K562 (cell line): ENCODE results near the gene SFRP2. TPM values are rescaled to one million over a fixed set of nuclear protein-coding genes. Genes with fewer than 3 reads are reported as not detected.

Experiments
- ATAC-seq: fragments of 200-7000 bp; cut with Tn5 transposase; 3 replicates; pipeline ENCODE4 v1.9.1; 2020; ENCODE audit warnings: moderate library complexity
- BruUV-seq: library from RNA; stranded (reverse); fragments of 400-500 nt; replicated peaks from 2 replicates; lab custom pipeline; 2021; lab: Mats Ljungman, UMichigan
- CTCF ChIA-PET: fragments of 300-600 bp; formaldehyde crosslinking; extraction: SDS; loops from one replicate; lab custom pipeline; 2021; ENCODE audit warnings: low intra/inter-chr PET ratio; lab: Yijun Ruan, JAX
- POLR2A ChIA-PET: fragments of 300-600, 350-650 bp; sonication (Branson Sonifier 250); formaldehyde crosslinking; extraction: SDS; loops from one replicate; lab custom pipeline; 2021; ENCODE audit warnings: antibody characterized with exemption, inconsistent platforms; lab: Yijun Ruan, JAX
- DNase-seq, 4 experiments: peaks; one replicate each; pipeline versions ENCODE4 v3.0.0 to v3.0.0-alpha.2; 2011 to 2018; ENCODE audit warnings: low spot score in 3 of 4, mixed read lengths in 3 of 4; ENCODE audit errors: extremely low read depth in 1 of 4
- FAIRE-seq: peaks from 2 replicates; lab custom pipeline; 2011; peaks lifted over from hg19 to GRCh38; lab: Jason Lieb, UNC
- H2AFZ ChIP-seq: 2 replicates; pipeline ENCODE4 v1.6.0; 2011; ENCODE audit warnings: low read depth, low read length, control low read depth, inconsistent platforms
- H3K27ac ChIP-seq: fragments of 200-600 bp; 3 replicates; pipeline ENCODE4 v1.8.0; 2011; ENCODE audit warnings: low read depth, mild to moderate bottlenecking, control low read depth, inconsistent platforms, low read length, moderate library complexity, mixed read lengths; ENCODE audit errors: extremely low read depth
- H3K27me3 ChIP-seq, 2 experiments: fragments of 300-600 bp in 1 of 2; 2 replicates in 1 of 2; 3 replicates in 1 of 2; pipeline versions ENCODE4 v1.6.0 to v1.8.0; 2011; ENCODE audit warnings: inconsistent platforms in 2 of 2, low read length in 2 of 2, mild to moderate bottlenecking in 1 of 2, mixed read lengths in 1 of 2, moderate library complexity in 1 of 2; ENCODE audit not compliant: control insufficient read depth in 2 of 2, insufficient read depth in 2 of 2
- H3K36me3 ChIP-seq: fragments of 300-600 bp; 3 replicates; pipeline ENCODE4 v1.8.0; 2011; ENCODE audit warnings: mild to moderate bottlenecking, low read length, inconsistent platforms; ENCODE audit not compliant: control insufficient read depth, insufficient read depth
- H3K4me1 ChIP-seq, 2 experiments: fragments of 200-600 bp in 1 of 2; replicated peaks in 1 of 2; 2 replicates in 1 of 2; 3 replicates in 1 of 2; pipeline versions ENCODE4 v1.5.1 to v1.8.0; 2011; ENCODE audit warnings: inconsistent platforms in 2 of 2, low read length in 2 of 2, mild to moderate bottlenecking in 1 of 2, mixed read lengths in 1 of 2, moderate library complexity in 1 of 2; ENCODE audit not compliant: control insufficient read depth in 2 of 2, insufficient read depth in 2 of 2
- H3K4me2 ChIP-seq: 2 replicates; pipeline ENCODE4 v1.6.1; 2011; ENCODE audit warnings: low read length, control low read depth, inconsistent platforms, mixed read lengths; ENCODE audit not compliant: insufficient read depth
- H3K4me3 ChIP-seq: fragments of 200-600 bp; sonication (generic), shearing (Covaris generic); 2 replicates; pipeline ENCODE4 v1.5.1; 2016; ENCODE audit warnings: control low read depth, inconsistent platforms
- H3K79me2 ChIP-seq: fragments of 200-600 bp; 3 replicates; pipeline ENCODE4 v1.8.0; 2011; ENCODE audit warnings: low read length, inconsistent platforms; ENCODE audit not compliant: control insufficient read depth, insufficient read depth
- H3K9ac ChIP-seq, 2 experiments: 2 replicates each; pipeline versions ENCODE4 v1.6.0 to v1.6.1; 2011; ENCODE audit warnings: low read depth in 2 of 2, low read length in 2 of 2, control low read depth in 1 of 2, inconsistent platforms in 1 of 2, mild to moderate bottlenecking in 1 of 2, mixed read lengths in 1 of 2; ENCODE audit not compliant: insufficient read depth in 1 of 2
- H3K9me1 ChIP-seq: one replicate; pipeline ENCODE4 v1.6.0; 2011; ENCODE audit warnings: inconsistent platforms, mild to moderate bottlenecking, low read length, moderate library complexity; ENCODE audit not compliant: control insufficient read depth, insufficient read depth
- H3K9me3 ChIP-seq: replicated peaks from 2 replicates; pipeline ENCODE4 v1.5.1; 2011; ENCODE audit warnings: low read depth, low read length, inconsistent platforms; ENCODE audit not compliant: control insufficient read depth, insufficient read depth
- H4K20me1 ChIP-seq: replicated peaks from 2 replicates; pipeline ENCODE4 v1.6.1; 2011; ENCODE audit warnings: low read length, inconsistent platforms, mixed read lengths; ENCODE audit not compliant: control insufficient read depth, insufficient read depth
- COPS2 ChIP-seq: fragments of 450-650 bp; conservative IDR thresholded peaks from 2 replicates; pipeline ENCODE4 v1.6.1; 2016; ENCODE audit warnings: mild to moderate bottlenecking, moderate library complexity
- DIDO1 ChIP-seq: fragments of 450-650 bp; IDR thresholded peaks from 2 replicates; pipeline ENCODE4 v1.6.1; 2016; ENCODE audit warnings: low read depth, missing biosample characterization, missing genetic modification characterization
- ETV6 ChIP-seq, 3 experiments: fragments of 150-350 bp in 1 of 3; sonication (generic) in 1 of 3; formaldehyde crosslinking in 1 of 3; IDR thresholded peaks; 2 replicates each; pipeline versions ENCODE4 v1.6.1 to v1.8.0; 2014 to 2022; ENCODE audit warnings: borderline replicate concordance in 2 of 3, low read depth in 2 of 3, antibody characterized with exemption in 1 of 3, low read length in 1 of 3, mild to moderate bottlenecking in 1 of 3, missing genetic modification reagents in 1 of 3
- MCM7 ChIP-seq, 2 experiments: fragments of 450-650 bp; IDR thresholded peaks; 2 replicates each; pipeline ENCODE4 v1.6.1; 2016 to 2018
- NCOR1 ChIP-seq: fragments of 450-650 bp; IDR thresholded peaks from 2 replicates; pipeline ENCODE4 v1.6.1; 2016; ENCODE audit warnings: mild to moderate bottlenecking, moderate library complexity
- OTX1 ChIP-seq: fragments of 450-650 bp; formaldehyde crosslinking; IDR thresholded peaks from 2 replicates; pipeline ENCODE4 v1.4.0; 2022; ENCODE audit warnings: mild to moderate bottlenecking
- RBM22 ChIP-seq: fragments of 200-400 bp; formaldehyde crosslinking; IDR thresholded peaks from 2 replicates; pipeline ENCODE4 v1.6.1; 2018; ENCODE audit warnings: low read length, low read depth; ENCODE audit not compliant: poor library complexity, severe bottlenecking
- SIRT6 ChIP-seq: IDR thresholded peaks from one replicate; pipeline ENCODE4 v1.6.1; 2012; ENCODE audit warnings: low read depth, mild to moderate bottlenecking, control low read depth, inconsistent platforms, low read length, moderate library complexity
- TAF1 ChIP-seq: IDR thresholded peaks from 2 replicates; pipeline ENCODE4 v1.6.1; 2011; ENCODE audit warnings: mild to moderate bottlenecking, low read length, moderate library complexity; ENCODE audit not compliant: insufficient read depth, control insufficient read depth, severe bottlenecking; ENCODE audit errors: extremely low read depth
- ZNF143 ChIP-seq: sonication (generic); formaldehyde crosslinking; IDR thresholded peaks from 2 replicates; pipeline ENCODE4 v1.9.0; 2022; ENCODE audit warnings: mild to moderate bottlenecking, missing genetic modification reagents
- ZNF316 ChIP-seq: fragments of 450-650 bp; IDR thresholded peaks from 2 replicates; pipeline ENCODE4 v1.6.1; 2016
- ZNF444 ChIP-seq: fragments of 250-450 bp; sonication (Bioruptor Pico); IDR thresholded peaks from 2 replicates; pipeline ENCODE4 v1.4.0; 2020; ENCODE audit warnings: mild to moderate bottlenecking, moderate library complexity
- WGBS: fragments of 100-300 bp; shearing (Covaris generic); methylation state at CpG from one replicate; pipeline ENCODE4 v1.1.6; 2016; ENCODE audit warnings: low coverage, mixed read lengths; ENCODE audit not compliant: insufficient coverage; ENCODE audit errors: missing lambda C conversion rate; 5-methylcytosine and 5-hydroxymethylcytosine counted together
- in situ Hi-C: fragments of 300-500 bp; cut with MboI; formaldehyde crosslinking; loops from 4 replicates; pipeline ENCODE4 v1.15.0; 2018; ENCODE audit warnings: inconsistent platforms, mixed read lengths
- intact Hi-C: fragments of 100-400 bp; cut with micrococcal nuclease; formaldehyde crosslinking; loops from 2 replicates; pipeline ENCODE4 v1.14.2; 2022
- polyA plus RNA-seq, 8 experiments: library from polyadenylated mRNA; depleted of rRNA in 4 of 8; stranded (reverse) in 5 of 8; unstranded in 3 of 8; fragments of >200 nt; fragmentation: Nextera tagmentation in 2 of 8; fragmentation: Illumina TruSeq in 1 of 8; extraction: Ambion mirVana in 2 of 8; extraction: Trizol in 1 of 8; gene quantifications; 2 replicates each; pipeline versions ENCODE4 v1.2.1 to v1.2.3, GENCODE V29; 2011 to 2014; ENCODE audit warnings: inconsistent platforms in 1 of 8, missing spikeins in 1 of 8
- total RNA-seq, 7 experiments: library from RNA; depleted of rRNA in 6 of 7; stranded (reverse); fragments of >200 nt in 6 of 7; fragmentation: Illumina TruSeq in 2 of 7; extraction: Trizol in 2 of 7; gene quantifications; 2 replicates each; pipeline versions ENCODE4 v1.2.1 to v1.2.3, GENCODE V29; 2011 to 2021; ENCODE audit warnings: low replicate concordance in 1 of 7
- TF ChIP-seq, protein P1 (sequence below): fragments of 450-650 bp; IDR thresholded peaks from 2 replicates; pipeline ENCODE4 v1.6.1; 2017; ENCODE audit warnings: mild to moderate bottlenecking, moderate library complexity
- TF ChIP-seq, protein P2 (sequence below): fragments of 250-450 bp; sonication (Bioruptor Pico); IDR thresholded peaks from 2 replicates; pipeline ENCODE4 v1.5.0; 2021

Gene SFRP2
- total and polyA plus RNA-seq, 9 of the 15 experiments (the other 6 are each of a cell fraction or from before 2014, with no cell fraction given): 0.29 TPM; not detected in 8

DNA sequence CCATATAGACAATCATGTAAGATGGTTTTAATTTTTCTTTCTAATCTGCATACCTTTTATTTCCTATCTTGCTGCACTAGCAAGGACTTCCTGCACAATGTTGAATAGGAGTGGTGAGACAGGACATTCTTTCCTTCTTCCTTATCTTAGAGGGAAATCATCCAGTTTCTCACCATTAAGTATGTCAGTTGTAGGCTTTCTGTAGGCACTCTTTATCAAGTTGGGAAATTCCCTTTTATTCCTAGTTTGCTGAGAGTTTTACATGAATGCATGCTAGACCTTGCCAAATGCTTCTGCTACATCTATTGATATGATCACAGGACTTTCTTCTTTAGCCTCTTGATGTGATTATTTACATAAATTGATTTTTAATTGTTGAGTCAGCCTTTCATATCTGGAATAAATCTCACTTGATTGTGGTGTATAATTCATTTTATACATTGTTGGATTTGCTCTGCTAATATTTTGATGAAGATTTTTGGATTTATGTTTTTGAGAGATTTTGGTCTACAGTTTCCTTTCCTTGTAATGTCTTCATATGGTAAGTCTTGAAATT, 52.9 kb downstream of the SFRP2 start:
- TF ChIP-seq SIRT6 (no peak), ZNF316 (peak; percentile 63)
- TF ChIP-seq, protein P1, sequence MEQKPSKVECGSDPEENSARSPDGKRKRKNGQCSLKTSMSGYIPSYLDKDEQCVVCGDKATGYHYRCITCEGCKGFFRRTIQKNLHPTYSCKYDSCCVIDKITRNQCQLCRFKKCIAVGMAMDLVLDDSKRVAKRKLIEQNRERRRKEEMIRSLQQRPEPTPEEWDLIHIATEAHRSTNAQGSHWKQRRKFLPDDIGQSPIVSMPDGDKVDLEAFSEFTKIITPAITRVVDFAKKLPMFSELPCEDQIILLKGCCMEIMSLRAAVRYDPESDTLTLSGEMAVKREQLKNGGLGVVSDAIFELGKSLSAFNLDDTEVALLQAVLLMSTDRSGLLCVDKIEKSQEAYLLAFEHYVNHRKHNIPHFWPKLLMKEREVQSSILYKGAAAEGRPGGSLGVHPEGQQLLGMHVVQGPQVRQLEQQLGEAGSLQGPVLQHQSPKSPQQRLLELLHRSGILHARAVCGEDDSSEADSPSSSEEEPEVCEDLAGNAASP: no peak
- in situ Hi-C loops: no loop called here

GRCh38 chr4:153733751-153734448, 55.0 kb downstream of the SFRP2 start:
- Histone ChIP-seq H3K9me1 (no peaks in the 10 kb centered on the region), H2AFZ (no peak overlapping the region), H3K9me3 (no peaks in the 10 kb centered on the region), H3K79me2 (no peaks in the 10 kb centered on the region), H3K36me3 (no peaks in the 10 kb centered on the region), H3K27ac (no peak overlapping the region), H4K20me1 (no peaks in the 10 kb centered on the region), H3K4me1 (no peaks in the 10 kb centered on the region), H3K9ac (no peak overlapping the region), H3K4me3 (no peak overlapping the region), H3K4me2 (no peak overlapping the region), H3K27me3 (peaks cover 1 to 5% of the 10 kb centered on the region in 2 experiments; a peak in 3 of 5 replicates)
- in situ Hi-C loops (no loop called here), intact Hi-C loops (no loop called here)
- WGBS: 0% methylated on average over 4 of the region's 4 CpGs
- no peak for FAIRE-seq
- POLR2A ChIA-PET: no interaction called here
- no peak for ATAC-seq
- TF ChIP-seq NCOR1 (no peak), DIDO1 (tag) (no peak), ZNF143 (CRISPR knock-in tag) (no peak), RBM22 (no peak), ZNF444 (CRISPR knock-in tag) (no peak), MCM7 (IDR thresholded peaks at IDR 0.05) (no peak), COPS2 (no peak), TAF1 (no peak), ETV6 (IDR thresholded peaks at IDR 0.05; ENCODE audit: borderline replicate concordance in 1 of 2, low read depth in 2 of 2, low read length in 1 of 2) (no peak), ETV6 (CRISPR knock-in tag; IDR thresholded peaks at IDR 0.05; ENCODE audit: borderline replicate concordance) (no peak), OTX1 (CRISPR knock-in tag) (no peak)
- TF ChIP-seq, protein P2, sequence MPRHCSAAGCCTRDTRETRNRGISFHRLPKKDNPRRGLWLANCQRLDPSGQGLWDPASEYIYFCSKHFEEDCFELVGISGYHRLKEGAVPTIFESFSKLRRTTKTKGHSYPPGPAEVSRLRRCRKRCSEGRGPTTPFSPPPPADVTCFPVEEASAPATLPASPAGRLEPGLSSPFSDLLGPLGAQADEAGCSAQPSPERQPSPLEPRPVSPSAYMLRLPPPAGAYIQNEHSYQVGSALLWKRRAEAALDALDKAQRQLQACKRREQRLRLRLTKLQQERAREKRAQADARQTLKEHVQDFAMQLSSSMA: no peak
- no peak for DNase-seq
- BruUV-seq: no TSS peak
- CTCF ChIA-PET: no interaction called here

More for the DNA sequence above, 52.9 kb downstream of the SFRP2 start:
- FAIRE-seq (no peak), DNase-seq (no peak), ATAC-seq (no peak)
- no peaks in the 10 kb centered on the region for H3K36me3 ChIP-seq
- BruUV-seq: no TSS peak
- H3K4me1 ChIP-seq: no peaks in the 10 kb centered on the region
- H3K9me1 ChIP-seq: no peaks in the 10 kb centered on the region
- no peaks in the 10 kb centered on the region for H4K20me1 ChIP-seq
- H3K27ac ChIP-seq: no peak overlapping the region
- no peak overlapping the region for H3K9ac ChIP-seq
- no peaks in the 10 kb centered on the region for H3K79me2 ChIP-seq
- H3K9me3 ChIP-seq: no peaks in the 10 kb centered on the region
- no peak overlapping the region for H3K4me2 ChIP-seq
- POLR2A ChIA-PET: no interaction called here
- H3K4me3 ChIP-seq: no peak overlapping the region
- CTCF ChIA-PET: no interaction called here
- peaks cover 0 to 5% of the 10 kb centered on the region in 2 experiments; a peak in 3 of 5 replicates for H3K27me3 ChIP-seq
- no peak overlapping the region for H2AFZ ChIP-seq
- intact Hi-C loops: no loop called here
